ENCODE results near the gene IRGC. TPM values are rescaled to one million over a fixed set of nuclear protein-coding genes. Genes with fewer than 3 reads are reported as not detected.

Gene IRGC
- total and polyA plus RNA-seq, 9 of the 15 experiments (the other 6 are each of a cell fraction or from before 2014, with no cell fraction given): not detected

- TF ChIP-seq REST (IDR thresholded peaks at IDR 0.05; ENCODE audit: borderline replicate concordance) (no peak), REST (CRISPR knock-in tag; IDR thresholded peaks at IDR 0.05; ENCODE audit: low read depth) (no peak), ZNF347 (CRISPR knock-in tag; IDR thresholded peaks at IDR 0.05; ENCODE audit: low read depth) (no peak), ATF1 (CRISPR knock-in tag; IDR thresholded peaks at IDR 0.05) (no peak), ATF1 (tag; IDR thresholded peaks at IDR 0.05) (peak; percentile 56), ZNF140 (CRISPR knock-in tag; IDR thresholded peaks at IDR 0.05) (no peak)
These were observed 41.7 kb upstream of the IRGC start (continued) for GRCh38 chr19:43674183-43674582.

Data from K562 (cell line).